DND-41 (cell line): ENCODE results near the gene CDKL4.

ENCODE experiments used
- EZH2 ChIP-seq: IDR thresholded peaks from 3 replicates; pipeline ENCODE4 v1.6.1; 2012; ENCODE audit warnings: borderline replicate concordance, low read depth, mild to moderate bottlenecking, moderate library complexity, low read length, inconsistent platforms; ENCODE audit not compliant: severe bottlenecking
- TF ChIP-seq, protein P1 (sequence below): IDR thresholded peaks from 2 replicates; pipeline ENCODE4 v1.5.1; 2012; ENCODE audit warnings: borderline replicate concordance, low read length, moderate library complexity, mild to moderate bottlenecking; ENCODE audit not compliant: poor library complexity, severe bottlenecking; ENCODE audit errors: extremely low read depth

DNA sequence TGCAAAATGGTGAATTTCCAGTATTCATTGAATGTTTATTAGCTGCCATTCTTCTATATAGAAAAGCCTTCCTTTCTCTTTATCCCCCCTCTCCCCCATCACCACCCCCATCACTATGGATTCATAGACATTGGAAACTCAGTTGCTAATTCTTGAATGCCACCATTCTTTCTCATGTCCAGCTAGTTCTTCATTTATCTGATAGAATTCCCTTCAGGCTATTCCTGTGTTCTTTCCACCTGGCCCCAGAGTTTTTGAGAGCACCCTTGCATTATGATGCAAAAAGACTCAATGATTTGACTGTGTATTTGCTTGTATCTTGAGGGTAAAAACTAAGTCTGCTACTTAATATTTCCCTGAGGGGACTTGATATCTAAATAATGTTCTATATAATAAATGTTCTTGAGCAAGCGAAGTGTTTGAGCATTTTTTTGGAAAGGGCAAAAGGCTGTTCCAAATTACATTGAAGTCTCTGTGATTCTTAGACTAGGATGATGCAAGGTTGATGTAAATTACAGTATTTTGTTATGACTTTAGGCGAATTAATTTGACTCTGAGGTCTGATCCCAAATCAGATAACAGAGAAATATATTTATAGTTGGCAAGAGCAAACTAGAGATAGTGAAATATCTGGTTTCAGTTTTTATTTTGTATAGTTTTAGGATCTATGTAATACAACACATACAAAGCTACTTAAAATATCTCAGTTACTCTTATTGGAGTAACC, 104.1 kb downstream of the CDKL4 start:
- TF ChIP-seq EZH2: no peak
- TF ChIP-seq, protein P1, sequence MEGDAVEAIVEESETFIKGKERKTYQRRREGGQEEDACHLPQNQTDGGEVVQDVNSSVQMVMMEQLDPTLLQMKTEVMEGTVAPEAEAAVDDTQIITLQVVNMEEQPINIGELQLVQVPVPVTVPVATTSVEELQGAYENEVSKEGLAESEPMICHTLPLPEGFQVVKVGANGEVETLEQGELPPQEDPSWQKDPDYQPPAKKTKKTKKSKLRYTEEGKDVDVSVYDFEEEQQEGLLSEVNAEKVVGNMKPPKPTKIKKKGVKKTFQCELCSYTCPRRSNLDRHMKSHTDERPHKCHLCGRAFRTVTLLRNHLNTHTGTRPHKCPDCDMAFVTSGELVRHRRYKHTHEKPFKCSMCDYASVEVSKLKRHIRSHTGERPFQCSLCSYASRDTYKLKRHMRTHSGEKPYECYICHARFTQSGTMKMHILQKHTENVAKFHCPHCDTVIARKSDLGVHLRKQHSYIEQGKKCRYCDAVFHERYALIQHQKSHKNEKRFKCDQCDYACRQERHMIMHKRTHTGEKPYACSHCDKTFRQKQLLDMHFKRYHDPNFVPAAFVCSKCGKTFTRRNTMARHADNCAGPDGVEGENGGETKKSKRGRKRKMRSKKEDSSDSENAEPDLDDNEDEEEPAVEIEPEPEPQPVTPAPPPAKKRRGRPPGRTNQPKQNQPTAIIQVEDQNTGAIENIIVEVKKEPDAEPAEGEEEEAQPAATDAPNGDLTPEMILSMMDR: no peak
